Measurements from ENCODE around the gene CRYL1.

Gene CRYL1

GRCh38 chr13:20414546-20415305, 110.9 kb downstream of the CRYL1 start:
- Histone ChIP-seq H3K9me3 (ENCODE audit: control insufficient read depth, low read length) (no peaks in the 10 kb centered on the region), H3K27ac (ENCODE audit: insufficient read depth, low read depth, low read length, poor library complexity, severe bottlenecking) (no peak overlapping the region), H3K4me1 (ENCODE audit: control insufficient read depth, insufficient read depth, low read length) (no peaks in the 10 kb centered on the region), H3K27me3 (ENCODE audit: control insufficient read depth, insufficient read depth, low read length, poor library complexity, severe bottlenecking) (no peaks in the 10 kb centered on the region), H3K36me3 (ENCODE audit: control insufficient read depth, insufficient read depth, low read length) (no peaks in the 10 kb centered on the region), H3K4me3 (ENCODE audit: insufficient read depth, low read depth, low read length) (no peak overlapping the region)
- WGBS, 2 experiments = 88 to 92% methylated on average over 45 of the region's 45 CpGs

DNA sequence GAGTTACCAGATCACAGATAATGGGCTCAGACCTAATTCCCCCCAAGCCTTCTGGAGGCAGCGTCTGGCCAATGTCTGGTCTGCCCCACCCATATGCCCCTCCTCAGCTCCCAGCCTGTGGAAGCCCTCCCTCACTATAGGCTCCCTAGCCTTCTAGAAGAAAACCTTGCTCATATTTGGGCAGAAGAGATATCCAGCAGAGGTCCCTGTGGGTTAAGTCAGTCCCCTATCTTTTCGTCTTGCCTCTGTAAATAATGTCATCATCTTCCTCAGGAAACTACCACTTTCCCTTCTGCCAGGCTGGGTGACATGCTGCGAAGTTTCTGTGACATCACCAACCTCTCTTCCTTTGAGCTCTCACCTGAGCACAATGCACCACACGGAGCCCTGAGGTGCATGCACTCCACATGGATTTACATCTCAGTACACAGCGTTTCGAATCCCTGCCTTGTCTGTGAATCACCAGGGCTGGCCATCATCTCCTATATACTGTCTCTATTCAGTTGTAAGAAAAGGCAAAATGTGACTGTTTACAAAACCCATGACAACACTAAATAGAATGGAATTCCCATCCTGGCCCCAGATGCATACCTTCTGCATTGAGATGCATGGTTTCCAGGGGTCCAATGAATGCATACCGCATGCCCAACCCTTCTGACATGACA, 112.8 kb downstream of the CRYL1 start:
- Histone ChIP-seq H3K27ac (ENCODE audit: insufficient read depth, low read depth, low read length, poor library complexity, severe bottlenecking) (no peak overlapping the region), H3K9me3 (ENCODE audit: control insufficient read depth, low read length) (no peaks in the 10 kb centered on the region), H3K4me1 (ENCODE audit: control insufficient read depth, insufficient read depth, low read length) (no peaks in the 10 kb centered on the region), H3K27me3 (ENCODE audit: control insufficient read depth, insufficient read depth, low read length, poor library complexity, severe bottlenecking) (no peaks in the 10 kb centered on the region), H3K4me3 (ENCODE audit: insufficient read depth, low read depth, low read length) (no peak overlapping the region), H3K36me3 (ENCODE audit: control insufficient read depth, insufficient read depth, low read length) (no peaks in the 10 kb centered on the region)
- 29 to 34% methylated on average over 7 of the region's 7 CpGs for WGBS, 2 experiments

DNA sequence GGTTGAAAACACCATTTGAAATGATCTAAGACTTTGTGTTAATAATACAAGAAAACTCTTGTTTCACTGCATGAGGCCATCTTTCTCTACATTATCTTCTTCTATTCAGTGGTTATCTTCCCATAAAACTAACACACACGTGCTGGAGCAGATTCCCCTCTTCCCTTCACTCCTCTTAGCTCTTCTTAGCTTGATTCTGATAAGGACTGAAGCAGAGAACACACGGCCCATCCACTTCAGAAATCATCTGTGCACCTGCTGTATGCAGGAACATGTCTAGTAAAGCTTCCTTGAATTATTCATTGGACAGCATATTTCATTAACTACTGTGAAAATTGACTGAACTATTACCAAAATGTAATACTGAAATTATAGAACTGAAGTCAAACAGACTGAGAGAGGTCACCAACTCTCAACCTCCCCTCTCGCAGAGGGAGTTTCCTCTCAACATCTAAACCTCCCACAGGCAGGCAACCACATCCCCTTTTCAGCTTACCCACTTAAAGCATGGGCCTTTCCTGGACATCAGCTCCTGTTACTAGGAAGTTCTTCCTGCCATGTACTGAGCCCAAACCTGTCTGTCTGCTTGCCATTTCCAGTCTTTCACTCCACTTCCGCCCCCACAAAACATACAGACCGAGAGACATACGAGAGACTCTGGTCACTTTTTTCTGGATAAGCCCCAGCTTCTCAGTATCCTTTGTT, 113.9 kb downstream of the CRYL1 start:
- no peaks in the 10 kb centered on the region for H3K36me3 ChIP-seq (ENCODE audit: control insufficient read depth, insufficient read depth, low read length)

DNA sequence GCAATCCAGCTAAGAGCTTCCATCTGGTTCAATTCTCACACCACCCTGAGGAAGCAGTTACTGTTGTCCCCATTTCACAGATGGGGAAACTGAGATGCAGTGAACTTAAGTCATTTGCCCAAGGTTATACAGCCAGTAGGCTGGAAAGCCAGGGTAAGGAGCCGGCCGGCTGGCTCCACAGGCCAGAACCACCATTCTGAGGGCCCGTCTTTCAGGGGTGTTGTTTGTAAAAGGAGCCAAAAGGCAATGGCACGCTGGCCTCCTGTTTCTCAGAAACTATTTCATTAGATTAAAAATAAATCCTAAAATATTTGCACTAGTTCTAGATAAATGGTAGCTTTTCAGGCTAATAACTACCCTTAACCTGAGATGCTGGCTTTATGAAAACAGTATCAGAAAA, 114.9 kb downstream of the CRYL1 start:
- WGBS, 2 experiments = 65 to 72% methylated on average over 3 to 4 of the region's 4 CpGs
- Histone ChIP-seq H3K27me3 (ENCODE audit: control insufficient read depth, insufficient read depth, low read length, poor library complexity, severe bottlenecking) (no peaks in the 10 kb centered on the region), H3K4me1 (ENCODE audit: control insufficient read depth, insufficient read depth, low read length) (no peaks in the 10 kb centered on the region), H3K9me3 (ENCODE audit: control insufficient read depth, low read length) (no peaks in the 10 kb centered on the region), H3K4me3 (ENCODE audit: insufficient read depth, low read depth, low read length) (no peak overlapping the region), H3K36me3 (ENCODE audit: control insufficient read depth, insufficient read depth, low read length) (no peaks in the 10 kb centered on the region), H3K27ac (ENCODE audit: insufficient read depth, low read depth, low read length, poor library complexity, severe bottlenecking) (no peak overlapping the region)

More for the DNA sequence above, 113.9 kb downstream of the CRYL1 start:
- no peaks in the 10 kb centered on the region for H3K4me1 ChIP-seq (ENCODE audit: control insufficient read depth, insufficient read depth, low read length)
- WGBS, 2 experiments = 64 to 65% methylated on average over 6 of the region's 6 CpGs
- H3K27ac ChIP-seq (ENCODE audit: insufficient read depth, low read depth, low read length, poor library complexity, severe bottlenecking) = no peak overlapping the region
- no peaks in the 10 kb centered on the region for H3K9me3 ChIP-seq (ENCODE audit: control insufficient read depth, low read length)
- no peaks in the 10 kb centered on the region for H3K27me3 ChIP-seq (ENCODE audit: control insufficient read depth, insufficient read depth, low read length, poor library complexity, severe bottlenecking)
- no peak overlapping the region for H3K4me3 ChIP-seq (ENCODE audit: insufficient read depth, low read depth, low read length)

GRCh38 chr13:20408181-20408580, 117.5 kb downstream of the CRYL1 start:
- Histone ChIP-seq H3K9me3 (ENCODE audit: control insufficient read depth, low read length) (no peaks in the 10 kb centered on the region), H3K36me3 (ENCODE audit: control insufficient read depth, insufficient read depth, low read length) (no peaks in the 10 kb centered on the region), H3K27ac (ENCODE audit: insufficient read depth, low read depth, low read length, poor library complexity, severe bottlenecking) (no peak overlapping the region), H3K4me3 (ENCODE audit: insufficient read depth, low read depth, low read length) (no peak overlapping the region), H3K4me1 (ENCODE audit: control insufficient read depth, insufficient read depth, low read length) (no peaks in the 10 kb centered on the region), H3K27me3 (ENCODE audit: control insufficient read depth, insufficient read depth, low read length, poor library complexity, severe bottlenecking) (no peaks in the 10 kb centered on the region)
- WGBS, 2 experiments = 68 to 70% methylated on average over 8 of the region's 8 CpGs

GRCh38 chr13:20407759-20408158, 117.9 kb downstream of the CRYL1 start:
- Histone ChIP-seq H3K36me3 (ENCODE audit: control insufficient read depth, insufficient read depth, low read length) (no peaks in the 10 kb centered on the region), H3K27me3 (ENCODE audit: control insufficient read depth, insufficient read depth, low read length, poor library complexity, severe bottlenecking) (no peaks in the 10 kb centered on the region), H3K9me3 (ENCODE audit: control insufficient read depth, low read length) (no peaks in the 10 kb centered on the region), H3K27ac (ENCODE audit: insufficient read depth, low read depth, low read length, poor library complexity, severe bottlenecking) (no peak overlapping the region), H3K4me1 (ENCODE audit: control insufficient read depth, insufficient read depth, low read length) (no peaks in the 10 kb centered on the region), H3K4me3 (ENCODE audit: insufficient read depth, low read depth, low read length) (no peak overlapping the region)
- WGBS, 2 experiments = 81 to 83% methylated on average over 5 of the region's 5 CpGs

- no peak overlapping the region for H3K27ac ChIP-seq (ENCODE audit: insufficient read depth, low read depth, low read length, poor library complexity, severe bottlenecking)
Measured at GRCh38 chr13:20405691-20406090, 120.0 kb downstream of the CRYL1 start.

GRCh38 chr13:20404488-20405222, 121.0 kb downstream of the CRYL1 start:
- no peaks in the 10 kb centered on the region for H3K4me1 ChIP-seq (ENCODE audit: control insufficient read depth, insufficient read depth, low read length)
- WGBS, 2 experiments = 86% methylated on average over 13 of the region's 13 CpGs
- no peaks in the 10 kb centered on the region for H3K9me3 ChIP-seq (ENCODE audit: control insufficient read depth, low read length)
- H3K36me3 ChIP-seq (ENCODE audit: control insufficient read depth, insufficient read depth, low read length) = no peaks in the 10 kb centered on the region
- no peaks in the 10 kb centered on the region for H3K27me3 ChIP-seq (ENCODE audit: control insufficient read depth, insufficient read depth, low read length, poor library complexity, severe bottlenecking)
- no peak overlapping the region for H3K27ac ChIP-seq (ENCODE audit: insufficient read depth, low read depth, low read length, poor library complexity, severe bottlenecking)
- H3K4me3 ChIP-seq (ENCODE audit: insufficient read depth, low read depth, low read length) = no peak overlapping the region

More at GRCh38 chr13:20405691-20406090, 120.0 kb downstream of the CRYL1 start:
- H3K27me3 ChIP-seq (ENCODE audit: control insufficient read depth, insufficient read depth, low read length, poor library complexity, severe bottlenecking) = no peaks in the 10 kb centered on the region
- H3K9me3 ChIP-seq (ENCODE audit: control insufficient read depth, low read length) = no peaks in the 10 kb centered on the region
- H3K36me3 ChIP-seq (ENCODE audit: control insufficient read depth, insufficient read depth, low read length) = no peaks in the 10 kb centered on the region
- WGBS, 2 experiments = 17 to 22% methylated on average over 17 of the region's 17 CpGs
- H3K4me3 ChIP-seq (ENCODE audit: insufficient read depth, low read depth, low read length) = no peak overlapping the region
- H3K4me1 ChIP-seq (ENCODE audit: control insufficient read depth, insufficient read depth, low read length) = no peaks in the 10 kb centered on the region

- Histone ChIP-seq H3K4me1 (ENCODE audit: control insufficient read depth, insufficient read depth, low read length) (no peaks in the 10 kb centered on the region), H3K36me3 (ENCODE audit: control insufficient read depth, insufficient read depth, low read length) (no peaks in the 10 kb centered on the region), H3K9me3 (ENCODE audit: control insufficient read depth, low read length) (no peaks in the 10 kb centered on the region), H3K27me3 (ENCODE audit: control insufficient read depth, insufficient read depth, low read length, poor library complexity, severe bottlenecking) (no peaks in the 10 kb centered on the region), H3K4me3 (ENCODE audit: insufficient read depth, low read depth, low read length) (no peak overlapping the region), H3K27ac (ENCODE audit: insufficient read depth, low read depth, low read length, poor library complexity, severe bottlenecking) (no peak overlapping the region)
- WGBS, 2 experiments = 89 to 90% methylated on average over 10 of the region's 10 CpGs
Measured at GRCh38 chr13:20403826-20404225, 121.8 kb downstream of the CRYL1 start.

GRCh38 chr13:20402881-20403280, 122.8 kb downstream of the CRYL1 start:
- Histone ChIP-seq H3K4me3 (ENCODE audit: insufficient read depth, low read depth, low read length) (no peak overlapping the region), H3K27ac (ENCODE audit: insufficient read depth, low read depth, low read length, poor library complexity, severe bottlenecking) (no peak overlapping the region), H3K36me3 (ENCODE audit: control insufficient read depth, insufficient read depth, low read length) (no peaks in the 10 kb centered on the region), H3K4me1 (ENCODE audit: control insufficient read depth, insufficient read depth, low read length) (no peaks in the 10 kb centered on the region), H3K27me3 (ENCODE audit: control insufficient read depth, insufficient read depth, low read length, poor library complexity, severe bottlenecking) (no peaks in the 10 kb centered on the region), H3K9me3 (ENCODE audit: control insufficient read depth, low read length) (no peaks in the 10 kb centered on the region)
- WGBS, 2 experiments = 91 to 98% methylated on average over 5 of the region's 5 CpGs

Data from ectodermal cell (in vitro differentiated cells).